DMS79 treated with DMSO at 0.1 percent for 48 hours (cell line): Measurements from ENCODE around the gene SPACA4.
"Not testable (repeated sequence)": the region's sequence is repeated elsewhere in the genome, so short reads cannot be mapped to it uniquely, and the experiment has no call there.

ENCODE experiments used
- DNase-seq: peaks from one replicate; lab custom pipeline; 2025; lab: John Stamatoyannopoulos, UW

SPACA4 gene, protein sequence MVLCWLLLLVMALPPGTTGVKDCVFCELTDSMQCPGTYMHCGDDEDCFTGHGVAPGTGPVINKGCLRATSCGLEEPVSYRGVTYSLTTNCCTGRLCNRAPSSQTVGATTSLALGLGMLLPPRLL

DNA sequence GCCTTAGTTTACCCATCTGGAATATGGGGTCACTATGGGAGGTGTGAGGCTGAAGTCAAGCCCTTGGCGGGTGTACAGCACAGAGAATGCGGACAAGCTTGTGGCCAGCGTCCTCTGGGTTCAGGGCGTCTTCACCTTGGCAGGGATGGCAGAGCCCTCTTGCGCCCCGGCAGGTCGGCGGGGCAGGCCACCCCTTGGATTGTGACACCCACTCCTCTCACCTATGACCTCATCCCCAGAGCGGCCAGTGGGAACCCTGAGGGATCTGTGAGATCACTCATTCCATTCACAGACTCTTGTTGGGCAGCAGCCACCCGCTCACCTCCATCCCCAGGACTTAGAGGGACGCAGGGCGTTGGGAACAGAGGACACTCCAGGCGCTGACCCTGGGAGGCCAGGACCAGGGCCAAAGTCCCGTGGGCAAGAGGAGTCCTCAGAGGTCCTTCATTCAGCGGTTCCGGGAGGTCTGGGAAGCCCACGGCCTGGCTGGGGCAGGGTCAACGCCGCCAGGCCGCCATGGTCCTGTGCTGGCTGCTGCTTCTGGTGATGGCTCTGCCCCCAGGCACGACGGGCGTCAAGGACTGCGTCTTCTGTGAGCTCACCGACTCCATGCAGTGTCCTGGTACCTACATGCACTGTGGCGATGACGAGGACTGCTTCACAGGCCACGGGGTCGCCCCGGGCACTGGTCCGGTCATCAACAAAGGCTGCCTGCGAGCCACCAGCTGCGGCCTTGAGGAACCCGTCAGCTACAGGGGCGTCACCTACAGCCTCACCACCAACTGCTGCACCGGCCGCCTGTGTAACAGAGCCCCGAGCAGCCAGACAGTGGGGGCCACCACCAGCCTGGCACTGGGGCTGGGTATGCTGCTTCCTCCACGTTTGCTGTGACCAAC is at the start of gene SPACA4:
Gene SPACA4 (plus strand): TSS at position 280 of the 896 bp plus-strand sequence. CDS start 237 bp downstream, at position 517.
- DNase-seq = no peak

DNA sequence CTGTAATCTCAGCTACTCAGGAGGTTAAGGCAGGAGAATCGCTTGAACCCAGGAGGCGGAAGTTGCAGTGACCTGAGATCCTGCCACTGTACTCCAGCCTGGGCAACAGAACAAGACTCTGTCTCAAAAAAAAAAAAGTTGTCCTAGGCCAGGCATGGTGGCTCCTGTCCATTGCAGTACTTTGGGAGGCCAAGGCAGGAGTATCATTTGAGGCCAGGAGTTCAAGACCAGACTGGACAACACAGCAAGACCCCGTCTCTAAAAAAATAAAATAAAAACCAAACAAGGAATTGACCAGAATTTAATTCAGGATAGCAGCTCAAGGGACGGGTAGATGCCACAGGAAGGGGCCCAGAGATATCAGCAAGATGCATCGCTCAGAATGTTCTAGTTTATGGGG is 49.7 kb upstream of the SPACA4 start:
- DNase-seq = no peak

GRCh38 chr19:48558018-48558684 is 48.4 kb upstream of the SPACA4 start:
- DNase-seq = no peak

DNA sequence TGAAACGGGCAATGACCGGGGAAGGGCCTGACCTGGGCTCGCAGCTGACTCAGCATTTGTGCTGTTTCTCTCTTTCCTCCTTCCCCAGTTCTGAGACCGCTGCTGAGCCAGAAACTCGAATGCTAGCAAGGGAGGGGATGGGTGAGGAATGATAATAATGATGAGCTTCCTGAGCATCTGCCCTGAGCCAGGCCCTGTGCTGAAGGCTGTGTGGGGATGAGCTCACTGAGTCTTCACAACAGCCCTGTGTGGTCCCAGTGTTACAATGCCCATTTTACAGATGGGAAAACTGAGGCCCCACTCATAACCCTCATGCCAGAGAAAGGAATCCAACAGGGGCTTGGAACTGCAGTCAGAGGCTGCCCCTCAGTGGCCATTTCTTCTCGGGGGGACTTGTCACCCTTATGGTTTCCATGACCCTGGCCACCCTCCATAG is 46.4 kb upstream of the SPACA4 start:
- no peak for DNase-seq

- no peak for DNase-seq
These were observed 45.1 kb upstream of the SPACA4 start for GRCh38 chr19:48561412-48561811.

GRCh38 chr19:48565090-48565489 is 41.5 kb upstream of the SPACA4 start:
- no peak for DNase-seq

DNA sequence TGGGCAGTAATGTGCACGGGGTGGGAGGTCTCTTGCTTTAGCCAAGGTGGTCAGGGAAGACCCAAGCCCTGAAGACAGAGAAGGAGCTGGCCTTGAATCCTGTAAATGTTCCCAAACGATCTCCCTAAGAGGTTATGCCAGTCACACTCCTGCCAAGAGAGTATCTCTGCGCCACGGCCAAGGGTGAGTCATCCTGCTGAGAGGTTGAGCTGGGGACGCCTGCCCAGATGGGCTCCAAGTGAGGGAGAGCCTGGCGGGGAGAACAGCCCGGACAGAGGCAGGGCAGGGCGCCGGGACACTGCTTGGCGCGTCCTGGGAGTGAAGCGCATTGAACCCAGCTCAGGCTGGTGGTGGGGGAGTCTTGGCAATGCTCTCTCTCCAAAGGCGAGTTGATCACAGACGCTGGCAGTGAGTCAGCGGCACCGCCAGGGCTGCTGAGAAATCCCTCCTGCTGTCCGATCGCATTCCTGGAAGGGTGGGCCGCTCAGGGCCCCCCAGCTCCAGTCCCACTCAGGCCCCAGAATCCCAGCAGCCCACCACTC is 38.1 kb upstream of the SPACA4 start:
- DNase-seq = peak; percentile 59

GRCh38 chr19:48569814-48570213 is 36.7 kb upstream of the SPACA4 start:
- DNase-seq = no peak

GRCh38 chr19:48571378-48572162 is 35.0 kb upstream of the SPACA4 start:
- no peak for DNase-seq

- DNase-seq = no peak
These were observed 33.4 kb upstream of the SPACA4 start for GRCh38 chr19:48573163-48573505.

GRCh38 chr19:48575931-48576622 is 30.5 kb upstream of the SPACA4 start:
- no peak for DNase-seq

GRCh38 chr19:48577908-48578307 is 28.6 kb upstream of the SPACA4 start:
- not testable (repeated sequence) for DNase-seq

GRCh38 chr19:48578891-48579290 is 27.7 kb upstream of the SPACA4 start:
- no peak for DNase-seq

DNA sequence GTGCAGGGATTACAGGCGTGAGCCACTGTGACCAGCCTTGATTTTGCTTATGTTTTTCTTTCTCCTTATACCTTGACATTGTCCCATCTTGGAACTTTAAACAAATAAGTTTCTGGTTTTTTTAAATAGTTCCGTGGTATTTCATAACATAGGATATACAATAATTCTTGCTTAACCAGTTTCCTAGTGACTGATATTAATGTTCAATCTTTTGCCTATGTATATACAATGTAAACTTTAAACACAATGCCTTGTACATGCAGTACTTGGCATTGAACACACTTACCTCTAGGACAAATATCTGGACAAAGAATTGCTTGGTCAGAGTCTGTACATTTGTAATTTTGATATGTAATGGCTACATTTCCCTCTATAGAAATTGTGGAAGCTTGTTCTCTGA is 24.4 kb upstream of the SPACA4 start:
- no peak for DNase-seq

GRCh38 chr19:48587387-48587786 is 19.2 kb upstream of the SPACA4 start:
- DNase-seq = no peak

DNA sequence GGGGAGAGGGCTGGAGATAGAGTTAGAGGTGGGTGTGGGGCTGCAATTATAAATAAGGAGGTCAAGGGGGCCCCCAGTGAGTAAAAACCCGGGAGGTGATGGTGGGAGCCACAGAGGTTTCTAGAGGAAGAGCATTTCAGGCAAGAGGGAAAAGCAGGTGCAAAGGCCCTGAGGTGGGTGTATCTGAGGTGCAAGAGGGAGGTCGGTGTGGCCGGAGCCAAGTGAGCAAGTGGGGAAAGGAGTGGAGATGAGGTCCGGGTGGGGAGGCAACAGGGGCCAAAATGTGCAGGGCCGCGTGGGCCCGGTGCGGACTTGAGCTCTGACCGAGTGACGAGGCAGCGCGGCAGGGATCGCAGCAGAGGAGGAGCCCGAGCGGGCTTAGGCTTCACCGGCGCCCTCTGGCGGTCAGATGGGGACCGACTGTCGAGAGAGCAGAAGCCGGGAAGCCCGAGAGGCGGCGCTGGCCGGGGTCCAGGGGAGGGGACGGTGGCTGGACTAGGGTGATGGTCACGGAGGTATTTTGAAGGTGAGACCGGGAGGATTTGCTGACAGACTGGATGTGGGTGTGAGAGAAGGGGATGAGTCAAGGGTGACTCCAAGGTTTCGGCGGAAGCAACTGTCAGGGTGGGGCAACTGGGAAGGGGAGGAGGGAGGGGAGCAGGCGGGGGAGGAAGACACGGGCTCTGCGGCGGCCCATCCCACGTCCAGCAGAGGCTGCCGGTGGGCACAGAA is 17.7 kb upstream of the SPACA4 start:
- DNase-seq = peak; percentile 30

DNA sequence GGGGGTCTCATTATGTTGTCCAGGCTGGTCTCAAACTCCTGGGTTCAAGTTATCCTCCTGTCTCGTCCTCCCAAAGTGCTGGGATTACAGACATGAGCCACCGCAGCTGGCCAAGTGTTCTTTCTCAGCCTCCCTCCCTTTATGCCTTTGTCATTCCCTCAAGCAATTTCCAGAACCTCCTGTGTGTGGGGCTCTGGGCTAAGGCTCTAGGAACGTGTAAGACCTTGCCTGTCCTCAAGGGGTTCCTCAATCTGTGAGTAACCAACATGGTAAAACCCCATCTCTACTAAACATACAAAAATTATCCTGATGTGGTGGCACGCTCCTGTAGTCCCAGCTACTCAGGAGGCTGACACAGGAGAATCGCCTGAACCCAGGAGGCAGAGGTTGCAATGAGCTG is 15.5 kb upstream of the SPACA4 start:
- no peak for DNase-seq

- no peak for DNase-seq
These were observed 11.4 kb upstream of the SPACA4 start for GRCh38 chr19:48595171-48595570.

DNA sequence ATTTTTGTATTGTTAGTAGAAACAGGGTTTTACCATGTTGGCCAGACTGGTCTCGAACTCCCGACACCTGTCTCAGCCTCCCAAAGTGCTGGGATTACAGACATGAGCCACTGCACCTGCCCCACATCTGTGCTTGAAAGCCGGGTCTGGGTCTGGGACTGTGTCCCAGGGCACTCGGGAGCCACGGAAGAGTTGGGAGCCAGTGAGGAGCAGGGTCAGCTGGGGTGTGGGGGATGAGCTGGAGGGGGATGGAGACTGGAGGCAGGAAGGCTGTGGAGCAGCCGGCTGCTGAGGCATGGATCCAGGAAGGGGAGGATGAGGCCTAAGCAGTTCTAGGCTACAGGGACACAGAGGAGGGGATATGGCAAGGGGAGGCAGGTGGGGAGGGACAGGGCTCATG is 10.7 kb upstream of the SPACA4 start:
- no peak for DNase-seq

DNA sequence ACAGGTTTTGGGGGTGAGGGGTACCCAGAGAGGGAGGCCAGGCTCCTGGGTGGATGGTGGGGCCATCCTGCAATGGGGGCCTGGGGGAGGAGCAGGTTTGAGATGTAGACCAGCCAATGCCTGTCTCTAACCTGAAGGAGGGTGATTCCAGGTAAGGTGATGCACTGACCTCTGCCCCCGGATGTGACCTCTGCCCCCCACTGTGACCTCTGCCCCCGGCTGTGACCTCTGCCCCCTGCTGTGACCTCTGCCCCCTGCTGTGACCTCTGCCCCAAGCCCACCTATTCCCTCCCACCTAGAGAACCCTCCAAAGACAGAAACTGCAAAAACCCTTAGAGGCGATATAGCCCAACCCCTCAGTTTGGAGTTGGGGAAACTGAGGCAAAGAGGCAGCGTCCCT is 10.3 kb upstream of the SPACA4 start:
- no peak for DNase-seq
